Neural cell (in vitro differentiated cells): ENCODE results near the gene TSPAN18.

ENCODE experiments used
- POLR2AphosphoS5 ChIP-seq: IDR thresholded peaks from 2 replicates; pipeline ENCODE4 v1.6.1; 2012
- TF ChIP-seq, protein P1 (sequence below): fragments of 450-650 bp; IDR thresholded peaks from 2 replicates; pipeline ENCODE4 v1.5.1; 2014; ENCODE audit warnings: antibody characterized with exemption, mild to moderate bottlenecking, moderate library complexity; ENCODE audit not compliant: poor library complexity, severe bottlenecking
- TF ChIP-seq, protein P2 (sequence below): IDR thresholded peaks from 2 replicates; pipeline ENCODE4 v1.6.1; 2012; ENCODE audit warnings: borderline replicate concordance

DNA sequence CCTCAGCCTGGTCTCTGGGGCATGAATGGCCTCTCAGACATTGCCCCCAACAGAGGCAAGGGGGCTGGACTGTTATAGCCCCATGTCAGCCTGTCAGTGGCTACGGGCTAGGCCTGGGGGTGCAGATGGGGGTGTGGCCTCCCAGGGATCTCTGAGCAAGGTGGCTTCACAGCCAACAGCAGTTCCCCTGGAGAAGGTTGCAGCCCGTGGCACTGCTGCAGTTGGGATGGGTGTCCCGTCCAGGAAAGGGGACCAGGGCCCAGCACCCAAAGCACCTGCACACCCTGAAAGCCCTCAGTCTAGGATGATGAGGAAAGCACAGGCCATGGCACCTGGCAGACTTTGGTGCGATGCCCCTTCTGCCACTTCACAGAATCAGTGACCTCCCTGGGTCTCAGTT is 122.7 kb downstream of the TSPAN18 start:
- TF ChIP-seq, protein P1, sequence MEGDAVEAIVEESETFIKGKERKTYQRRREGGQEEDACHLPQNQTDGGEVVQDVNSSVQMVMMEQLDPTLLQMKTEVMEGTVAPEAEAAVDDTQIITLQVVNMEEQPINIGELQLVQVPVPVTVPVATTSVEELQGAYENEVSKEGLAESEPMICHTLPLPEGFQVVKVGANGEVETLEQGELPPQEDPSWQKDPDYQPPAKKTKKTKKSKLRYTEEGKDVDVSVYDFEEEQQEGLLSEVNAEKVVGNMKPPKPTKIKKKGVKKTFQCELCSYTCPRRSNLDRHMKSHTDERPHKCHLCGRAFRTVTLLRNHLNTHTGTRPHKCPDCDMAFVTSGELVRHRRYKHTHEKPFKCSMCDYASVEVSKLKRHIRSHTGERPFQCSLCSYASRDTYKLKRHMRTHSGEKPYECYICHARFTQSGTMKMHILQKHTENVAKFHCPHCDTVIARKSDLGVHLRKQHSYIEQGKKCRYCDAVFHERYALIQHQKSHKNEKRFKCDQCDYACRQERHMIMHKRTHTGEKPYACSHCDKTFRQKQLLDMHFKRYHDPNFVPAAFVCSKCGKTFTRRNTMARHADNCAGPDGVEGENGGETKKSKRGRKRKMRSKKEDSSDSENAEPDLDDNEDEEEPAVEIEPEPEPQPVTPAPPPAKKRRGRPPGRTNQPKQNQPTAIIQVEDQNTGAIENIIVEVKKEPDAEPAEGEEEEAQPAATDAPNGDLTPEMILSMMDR = no peak
- TF ChIP-seq, protein P2, sequence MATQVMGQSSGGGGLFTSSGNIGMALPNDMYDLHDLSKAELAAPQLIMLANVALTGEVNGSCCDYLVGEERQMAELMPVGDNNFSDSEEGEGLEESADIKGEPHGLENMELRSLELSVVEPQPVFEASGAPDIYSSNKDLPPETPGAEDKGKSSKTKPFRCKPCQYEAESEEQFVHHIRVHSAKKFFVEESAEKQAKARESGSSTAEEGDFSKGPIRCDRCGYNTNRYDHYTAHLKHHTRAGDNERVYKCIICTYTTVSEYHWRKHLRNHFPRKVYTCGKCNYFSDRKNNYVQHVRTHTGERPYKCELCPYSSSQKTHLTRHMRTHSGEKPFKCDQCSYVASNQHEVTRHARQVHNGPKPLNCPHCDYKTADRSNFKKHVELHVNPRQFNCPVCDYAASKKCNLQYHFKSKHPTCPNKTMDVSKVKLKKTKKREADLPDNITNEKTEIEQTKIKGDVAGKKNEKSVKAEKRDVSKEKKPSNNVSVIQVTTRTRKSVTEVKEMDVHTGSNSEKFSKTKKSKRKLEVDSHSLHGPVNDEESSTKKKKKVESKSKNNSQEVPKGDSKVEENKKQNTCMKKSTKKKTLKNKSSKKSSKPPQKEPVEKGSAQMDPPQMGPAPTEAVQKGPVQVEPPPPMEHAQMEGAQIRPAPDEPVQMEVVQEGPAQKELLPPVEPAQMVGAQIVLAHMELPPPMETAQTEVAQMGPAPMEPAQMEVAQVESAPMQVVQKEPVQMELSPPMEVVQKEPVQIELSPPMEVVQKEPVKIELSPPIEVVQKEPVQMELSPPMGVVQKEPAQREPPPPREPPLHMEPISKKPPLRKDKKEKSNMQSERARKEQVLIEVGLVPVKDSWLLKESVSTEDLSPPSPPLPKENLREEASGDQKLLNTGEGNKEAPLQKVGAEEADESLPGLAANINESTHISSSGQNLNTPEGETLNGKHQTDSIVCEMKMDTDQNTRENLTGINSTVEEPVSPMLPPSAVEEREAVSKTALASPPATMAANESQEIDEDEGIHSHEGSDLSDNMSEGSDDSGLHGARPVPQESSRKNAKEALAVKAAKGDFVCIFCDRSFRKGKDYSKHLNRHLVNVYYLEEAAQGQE = no peak
- TF ChIP-seq POLR2AphosphoS5 = no peak
